ENCODE measurements around the gene PCMT1. TPM values are rescaled to one million over a fixed set of nuclear protein-coding genes. Genes with fewer than 3 reads are reported as not detected.
A peak's percentile ranks its signal among the peaks of the same experiment; 100 is the strongest.

Gene PCMT1
- total and polyA plus RNA-seq, 9 of the 15 experiments (the other 6 are each of a cell fraction or from before 2014, with no cell fraction given), result 217 to 541 (median 327) TPM

DNA sequence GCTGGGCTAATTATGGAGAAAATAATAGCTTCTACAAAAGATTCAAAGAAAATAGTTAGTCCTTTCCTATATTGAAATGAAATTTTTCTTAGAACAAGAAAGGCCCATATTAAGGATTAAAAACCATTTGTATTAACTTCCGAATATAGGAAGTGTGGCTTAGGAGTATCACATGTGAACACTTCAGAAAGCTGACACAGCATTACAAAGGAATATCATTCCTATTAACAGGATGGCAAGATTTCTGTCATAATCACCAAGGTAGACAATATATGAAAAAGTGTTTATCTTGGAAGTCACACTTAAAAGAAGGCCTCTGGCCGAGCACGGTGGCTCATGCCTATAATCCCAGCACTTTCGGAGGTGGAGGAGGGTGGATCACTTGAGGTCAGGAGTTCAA, 26.3 kb upstream of the PCMT1 start (continued):
- TF ChIP-seq ZNF134 (CRISPR knock-in tag; conservative IDR thresholded peaks at IDR 0.05), result no peak
- TF ChIP-seq MAFF (IDR thresholded peaks at IDR 0.05; ENCODE audit: low read length), result peak; percentile 66
- TF ChIP-seq ZC3H4 (CRISPR knock-in tag; IDR thresholded peaks at IDR 0.05; ENCODE audit: borderline replicate concordance), result no peak
- 0 out of 2 replicates have a peak, but pooled peaks have one; percentile 3 for TF ChIP-seq STAT5A (IDR thresholded peaks at IDR 0.05; ENCODE audit: borderline replicate concordance, low read length)
- no peak for TF ChIP-seq ETS1 (conservative IDR thresholded peaks at IDR 0.05; ENCODE audit: control insufficient read depth, low read depth, low read length)
- TF ChIP-seq MAFG (tag; conservative IDR thresholded peaks at IDR 0.05), result peak; percentile 35; the same call in 1 of the 2 replicates
- no peak for TF ChIP-seq RBM17 (IDR thresholded peaks at IDR 0.05; ENCODE audit: borderline replicate concordance, low read depth, low read length)
- TF ChIP-seq, protein P1, sequence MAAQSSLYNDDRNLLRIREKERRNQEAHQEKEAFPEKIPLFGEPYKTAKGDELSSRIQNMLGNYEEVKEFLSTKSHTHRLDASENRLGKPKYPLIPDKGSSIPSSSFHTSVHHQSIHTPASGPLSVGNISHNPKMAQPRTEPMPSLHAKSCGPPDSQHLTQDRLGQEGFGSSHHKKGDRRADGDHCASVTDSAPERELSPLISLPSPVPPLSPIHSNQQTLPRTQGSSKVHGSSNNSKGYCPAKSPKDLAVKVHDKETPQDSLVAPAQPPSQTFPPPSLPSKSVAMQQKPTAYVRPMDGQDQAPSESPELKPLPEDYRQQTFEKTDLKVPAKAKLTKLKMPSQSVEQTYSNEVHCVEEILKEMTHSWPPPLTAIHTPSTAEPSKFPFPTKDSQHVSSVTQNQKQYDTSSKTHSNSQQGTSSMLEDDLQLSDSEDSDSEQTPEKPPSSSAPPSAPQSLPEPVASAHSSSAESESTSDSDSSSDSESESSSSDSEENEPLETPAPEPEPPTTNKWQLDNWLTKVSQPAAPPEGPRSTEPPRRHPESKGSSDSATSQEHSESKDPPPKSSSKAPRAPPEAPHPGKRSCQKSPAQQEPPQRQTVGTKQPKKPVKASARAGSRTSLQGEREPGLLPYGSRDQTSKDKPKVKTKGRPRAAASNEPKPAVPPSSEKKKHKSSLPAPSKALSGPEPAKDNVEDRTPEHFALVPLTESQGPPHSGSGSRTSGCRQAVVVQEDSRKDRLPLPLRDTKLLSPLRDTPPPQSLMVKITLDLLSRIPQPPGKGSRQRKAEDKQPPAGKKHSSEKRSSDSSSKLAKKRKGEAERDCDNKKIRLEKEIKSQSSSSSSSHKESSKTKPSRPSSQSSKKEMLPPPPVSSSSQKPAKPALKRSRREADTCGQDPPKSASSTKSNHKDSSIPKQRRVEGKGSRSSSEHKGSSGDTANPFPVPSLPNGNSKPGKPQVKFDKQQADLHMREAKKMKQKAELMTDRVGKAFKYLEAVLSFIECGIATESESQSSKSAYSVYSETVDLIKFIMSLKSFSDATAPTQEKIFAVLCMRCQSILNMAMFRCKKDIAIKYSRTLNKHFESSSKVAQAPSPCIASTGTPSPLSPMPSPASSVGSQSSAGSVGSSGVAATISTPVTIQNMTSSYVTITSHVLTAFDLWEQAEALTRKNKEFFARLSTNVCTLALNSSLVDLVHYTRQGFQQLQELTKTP (IDR thresholded peaks at IDR 0.05; ENCODE audit: low read depth in 1 of 2, partially characterized antibody in 2 of 2), result no peak
